Stimulated activated CD4-positive, alpha-beta T cell treated with anti-CD3 and anti-CD28 coated beads, Interleukin-2, amount 100 ng/mL, for 48 hours (primary cell): ENCODE measurements around the gene FCF1.

Experiments
- DNase-seq, 2 donors: peaks; one replicate each; pipeline ENCODE4 v3.0.0-alpha.2; 2020

FCF1 gene

GRCh38 chr14:74784634-74785033 lies 71.7 kb downstream of the FCF1 start:
- DNase-seq, result no peak

GRCh38 chr14:74785056-74785613 lies 72.2 kb downstream of the FCF1 start:
- no peak for DNase-seq

GRCh38 chr14:74786796-74787315 lies 73.9 kb downstream of the FCF1 start:
- no peak for DNase-seq
